B cell (primary cell): ENCODE data around the gene IPO7.

Source experiments
- EZH2 ChIP-seq: IDR thresholded peaks from 2 replicates; pipeline ENCODE4 v1.6.1; 2012; ENCODE audit warnings: borderline replicate concordance, low read depth, mild to moderate bottlenecking, moderate library complexity, low read length; ENCODE audit not compliant: insufficient read depth, poor library complexity, severe bottlenecking
- TF ChIP-seq, protein P1 (sequence below): fragments of 200-600 bp; IDR thresholded peaks from one replicate; pipeline ENCODE4 v1.8.0; 2022; ENCODE audit warnings: antibody characterized with exemption, mild to moderate bottlenecking

DNA sequence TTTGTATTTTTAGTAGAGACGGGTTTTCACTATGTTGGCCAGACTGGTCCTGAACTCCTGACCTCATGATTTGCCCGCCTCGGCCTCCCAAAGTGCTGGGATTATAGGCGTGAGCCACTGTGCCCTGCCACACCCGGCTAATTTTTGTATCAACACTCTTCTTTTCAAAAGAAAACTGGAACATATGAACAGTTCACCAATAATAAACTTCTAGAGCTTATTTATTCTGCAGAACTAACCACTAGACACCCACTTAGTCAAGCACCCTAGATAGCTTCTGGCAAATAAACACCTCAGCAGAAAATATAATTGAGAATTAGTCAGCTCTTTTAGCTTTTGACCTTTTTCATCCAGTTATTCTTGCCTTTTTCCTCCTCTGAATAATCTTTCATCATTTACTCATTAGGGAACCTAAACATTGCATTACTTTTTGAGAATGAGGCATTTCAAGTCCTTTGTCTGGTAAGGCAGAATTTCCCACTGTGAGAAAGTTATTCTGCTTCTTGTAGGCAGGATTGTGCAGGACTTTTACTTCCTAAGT lies 42.7 kb upstream of the IPO7 start:
- TF ChIP-seq, protein P1, sequence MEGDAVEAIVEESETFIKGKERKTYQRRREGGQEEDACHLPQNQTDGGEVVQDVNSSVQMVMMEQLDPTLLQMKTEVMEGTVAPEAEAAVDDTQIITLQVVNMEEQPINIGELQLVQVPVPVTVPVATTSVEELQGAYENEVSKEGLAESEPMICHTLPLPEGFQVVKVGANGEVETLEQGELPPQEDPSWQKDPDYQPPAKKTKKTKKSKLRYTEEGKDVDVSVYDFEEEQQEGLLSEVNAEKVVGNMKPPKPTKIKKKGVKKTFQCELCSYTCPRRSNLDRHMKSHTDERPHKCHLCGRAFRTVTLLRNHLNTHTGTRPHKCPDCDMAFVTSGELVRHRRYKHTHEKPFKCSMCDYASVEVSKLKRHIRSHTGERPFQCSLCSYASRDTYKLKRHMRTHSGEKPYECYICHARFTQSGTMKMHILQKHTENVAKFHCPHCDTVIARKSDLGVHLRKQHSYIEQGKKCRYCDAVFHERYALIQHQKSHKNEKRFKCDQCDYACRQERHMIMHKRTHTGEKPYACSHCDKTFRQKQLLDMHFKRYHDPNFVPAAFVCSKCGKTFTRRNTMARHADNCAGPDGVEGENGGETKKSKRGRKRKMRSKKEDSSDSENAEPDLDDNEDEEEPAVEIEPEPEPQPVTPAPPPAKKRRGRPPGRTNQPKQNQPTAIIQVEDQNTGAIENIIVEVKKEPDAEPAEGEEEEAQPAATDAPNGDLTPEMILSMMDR, result no peak
- TF ChIP-seq EZH2, result no peak
